ENCODE measurements around the gene HNF1A. TPM values are rescaled to one million over a fixed set of nuclear protein-coding genes. Genes with fewer than 3 reads are reported as not detected.

The HNF1A gene
- polyA plus RNA-seq, 1 donor (not counting 4 experiments of a cell fraction or from before 2014, with no cell fraction given): not detected

DNA sequence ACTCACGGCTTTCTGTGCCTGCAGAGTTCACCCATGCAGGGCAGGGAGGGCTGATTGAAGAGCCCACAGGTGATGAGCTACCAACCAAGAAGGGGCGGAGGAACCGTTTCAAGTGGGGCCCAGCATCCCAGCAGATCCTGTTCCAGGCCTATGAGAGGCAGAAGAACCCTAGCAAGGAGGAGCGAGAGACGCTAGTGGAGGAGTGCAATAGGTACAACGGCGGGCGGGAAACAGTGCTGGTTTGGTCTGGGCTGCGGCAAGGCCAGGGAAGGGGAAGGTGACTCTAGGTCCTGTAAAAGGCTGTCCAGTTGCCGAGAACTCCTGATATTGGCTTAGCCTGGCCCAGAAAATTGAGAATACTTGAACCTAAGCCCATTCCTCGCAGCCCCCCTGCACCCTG lies 15.2 kb downstream of the HNF1A start:
- no peak overlapping the region for H3K9ac ChIP-seq (ENCODE audit: control insufficient read depth, extremely low read depth, insufficient read depth, low read length)
- DNase-seq (ENCODE audit: low read depth, low spot score): no peak

DNA sequence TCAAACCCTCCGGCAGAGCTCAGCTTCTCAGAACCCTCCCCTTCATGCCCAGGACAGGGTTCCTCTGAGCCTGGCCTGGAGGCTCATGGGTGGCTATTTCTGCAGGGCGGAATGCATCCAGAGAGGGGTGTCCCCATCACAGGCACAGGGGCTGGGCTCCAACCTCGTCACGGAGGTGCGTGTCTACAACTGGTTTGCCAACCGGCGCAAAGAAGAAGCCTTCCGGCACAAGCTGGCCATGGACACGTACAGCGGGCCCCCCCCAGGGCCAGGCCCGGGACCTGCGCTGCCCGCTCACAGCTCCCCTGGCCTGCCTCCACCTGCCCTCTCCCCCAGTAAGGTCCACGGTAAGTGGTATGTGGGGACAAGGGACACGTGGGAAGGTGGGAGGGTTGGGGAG lies 15.7 kb downstream of the HNF1A start:
- Histone ChIP-seq H3K9me3 (ENCODE audit: control insufficient read depth, low read depth, low read length) (no peaks in the 10 kb centered on the region), H3K4me3 (ENCODE audit: control insufficient read depth in 2 of 3, extremely low read depth in 1 of 3, insufficient read depth in 2 of 3, low read depth in 1 of 3, low read length in 3 of 3) (no peak overlapping the region), H3K79me2 (ENCODE audit: control insufficient read depth, insufficient read depth, low read length) (no peaks in the 10 kb centered on the region), H3K9me1 (ENCODE audit: control insufficient read depth, extremely low read depth, insufficient read depth, low read length) (no peaks in the 10 kb centered on the region), H3K27me3 (ENCODE audit: control insufficient read depth, extremely low read depth, insufficient read depth, low read length) (peaks cover 7% of the 10 kb centered on the region), H3K4me2 (ENCODE audit: control insufficient read depth, extremely low read depth, insufficient read depth, low read depth, low read length) (no peak overlapping the region), H3K9ac (ENCODE audit: control insufficient read depth, extremely low read depth, insufficient read depth, low read length) (no peak overlapping the region), H3K4me1 (ENCODE audit: control insufficient read depth, extremely low read depth, insufficient read depth, low read length) (no peaks in the 10 kb centered on the region), H3K36me3 (ENCODE audit: control insufficient read depth in 2 of 2, extremely low read depth in 1 of 2, insufficient read depth in 2 of 2, low read length in 2 of 2) (no peaks in the 10 kb centered on the region), H2AFZ (ENCODE audit: control insufficient read depth, low read length) (no peak overlapping the region), H4K20me1 (ENCODE audit: control insufficient read depth, extremely low read depth, insufficient read depth, low read length) (no peaks in the 10 kb centered on the region), H3K27ac (ENCODE audit: control insufficient read depth, insufficient read depth, low read length) (no peak overlapping the region)
- dilution Hi-C loops (cut with MboI; ENCODE audit: extremely low pct_ligation_motif_present, low sequenced_read_pairs): no loop called here
- DNase-seq (ENCODE audit: low read depth, low spot score) (no peak), FAIRE-seq (no peak)
- TF ChIP-seq, protein P1, sequence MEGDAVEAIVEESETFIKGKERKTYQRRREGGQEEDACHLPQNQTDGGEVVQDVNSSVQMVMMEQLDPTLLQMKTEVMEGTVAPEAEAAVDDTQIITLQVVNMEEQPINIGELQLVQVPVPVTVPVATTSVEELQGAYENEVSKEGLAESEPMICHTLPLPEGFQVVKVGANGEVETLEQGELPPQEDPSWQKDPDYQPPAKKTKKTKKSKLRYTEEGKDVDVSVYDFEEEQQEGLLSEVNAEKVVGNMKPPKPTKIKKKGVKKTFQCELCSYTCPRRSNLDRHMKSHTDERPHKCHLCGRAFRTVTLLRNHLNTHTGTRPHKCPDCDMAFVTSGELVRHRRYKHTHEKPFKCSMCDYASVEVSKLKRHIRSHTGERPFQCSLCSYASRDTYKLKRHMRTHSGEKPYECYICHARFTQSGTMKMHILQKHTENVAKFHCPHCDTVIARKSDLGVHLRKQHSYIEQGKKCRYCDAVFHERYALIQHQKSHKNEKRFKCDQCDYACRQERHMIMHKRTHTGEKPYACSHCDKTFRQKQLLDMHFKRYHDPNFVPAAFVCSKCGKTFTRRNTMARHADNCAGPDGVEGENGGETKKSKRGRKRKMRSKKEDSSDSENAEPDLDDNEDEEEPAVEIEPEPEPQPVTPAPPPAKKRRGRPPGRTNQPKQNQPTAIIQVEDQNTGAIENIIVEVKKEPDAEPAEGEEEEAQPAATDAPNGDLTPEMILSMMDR (optimal IDR thresholded peaks at IDR 0.05 in 1 of 3, IDR thresholded peaks at IDR 0.05 in 1 of 3, conservative IDR thresholded peaks at IDR 0.05 in 1 of 3; ENCODE audit: extremely low read depth in 1 of 3, insufficient read depth in 2 of 3, low read length in 3 of 3): no peak
- no peak for TF ChIP-seq EZH2 (IDR thresholded peaks at IDR 0.05; ENCODE audit: low read length)

More for the DNA sequence above, 15.2 kb downstream of the HNF1A start:
- Histone ChIP-seq H3K27ac (ENCODE audit: control insufficient read depth, insufficient read depth, low read length) (no peak overlapping the region), H3K9me1 (ENCODE audit: control insufficient read depth, extremely low read depth, insufficient read depth, low read length) (no peaks in the 10 kb centered on the region), H3K27me3 (ENCODE audit: control insufficient read depth, extremely low read depth, insufficient read depth, low read length) (peaks cover 7% of the 10 kb centered on the region), H4K20me1 (ENCODE audit: control insufficient read depth, extremely low read depth, insufficient read depth, low read length) (no peaks in the 10 kb centered on the region), H3K79me2 (ENCODE audit: control insufficient read depth, insufficient read depth, low read length) (no peaks in the 10 kb centered on the region), H3K36me3 (ENCODE audit: control insufficient read depth in 2 of 2, extremely low read depth in 1 of 2, insufficient read depth in 2 of 2, low read length in 2 of 2) (no peaks in the 10 kb centered on the region), H2AFZ (ENCODE audit: control insufficient read depth, low read length) (no peak overlapping the region), H3K4me3 (ENCODE audit: control insufficient read depth in 2 of 3, extremely low read depth in 1 of 3, insufficient read depth in 2 of 3, low read depth in 1 of 3, low read length in 3 of 3) (no peak overlapping the region), H3K4me1 (ENCODE audit: control insufficient read depth, extremely low read depth, insufficient read depth, low read length) (no peaks in the 10 kb centered on the region), H3K4me2 (ENCODE audit: control insufficient read depth, extremely low read depth, insufficient read depth, low read depth, low read length) (no peak overlapping the region), H3K9me3 (ENCODE audit: control insufficient read depth, low read depth, low read length) (no peaks in the 10 kb centered on the region)
- dilution Hi-C loops (cut with MboI; ENCODE audit: extremely low pct_ligation_motif_present, low sequenced_read_pairs): no loop called here
- no peak for FAIRE-seq
- no peak for TF ChIP-seq EZH2 (IDR thresholded peaks at IDR 0.05; ENCODE audit: low read length)
- TF ChIP-seq, protein P1 (optimal IDR thresholded peaks at IDR 0.05 in 1 of 3, IDR thresholded peaks at IDR 0.05 in 1 of 3, conservative IDR thresholded peaks at IDR 0.05 in 1 of 3; ENCODE audit: extremely low read depth in 1 of 3, insufficient read depth in 2 of 3, low read length in 3 of 3): no peak
